DOHH2 (cell line): ENCODE data around the gene MVB12B.

Experiments used
- CTCF ChIP-seq: fragments of 200-600 bp; sonication (generic); IDR thresholded peaks from one replicate; pipeline ENCODE4 v1.5.1; 2014; ENCODE audit warnings: antibody characterized with exemption, mild to moderate bottlenecking, low read depth, low read length; ENCODE audit not compliant: poor library complexity, severe bottlenecking
- EZH2phosphoT487 ChIP-seq: fragments of 200-600 bp; sonication (generic); IDR thresholded peaks from 2 replicates; pipeline ENCODE4 v1.6.1; 2017; ENCODE audit warnings: borderline replicate concordance, mild to moderate bottlenecking, antibody characterized with exemption, low read length, moderate library complexity, mixed read lengths

- TF ChIP-seq CTCF (no peak), EZH2phosphoT487 (no peak)
Observed at GRCh38 chr9:126309427-126310189, 17.0 kb upstream of the MVB12B start.
